Measurements from ENCODE around the gene LAMC1.
A peak's percentile ranks its signal among the peaks of the same experiment; 100 is the strongest.

The LAMC1 gene

DNA sequence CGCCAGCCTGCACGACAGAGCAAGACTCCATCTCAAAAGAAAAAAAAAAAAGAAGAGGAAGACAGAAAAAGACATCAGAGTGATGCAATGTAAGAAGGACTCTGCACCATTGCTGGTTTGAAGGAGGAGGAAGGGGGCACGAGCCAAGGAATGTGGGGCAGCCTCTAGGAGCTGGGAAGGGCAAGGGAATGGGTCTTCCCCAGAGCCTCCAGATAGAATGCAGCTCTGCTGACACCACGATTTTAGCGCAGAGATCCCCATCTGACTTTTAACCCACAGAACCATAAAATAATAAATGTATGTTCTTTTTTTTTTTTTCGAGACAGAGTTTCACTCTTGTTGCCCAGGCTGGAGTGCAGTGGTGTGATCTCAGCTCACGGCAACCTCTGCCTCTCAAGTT is 129.0 kb downstream of the LAMC1 start:
- DNase-seq, result no peak

DNA sequence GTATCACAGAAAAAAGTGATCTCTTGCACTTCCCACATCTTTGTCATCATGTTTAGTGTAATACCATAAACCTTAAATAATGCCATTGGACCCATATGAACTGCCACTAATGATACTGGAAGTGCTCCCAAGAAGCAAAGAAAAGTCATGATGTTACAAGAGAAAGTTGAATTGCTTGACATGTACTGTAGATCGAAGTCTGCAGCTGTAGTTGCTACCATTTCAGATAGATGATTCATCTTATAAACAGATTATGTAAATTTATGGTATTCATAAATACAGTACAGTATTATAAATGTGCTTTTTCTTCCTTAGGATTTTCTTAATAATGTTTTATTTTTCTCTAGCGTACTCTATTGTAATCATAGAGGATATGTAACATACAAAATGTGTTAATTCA is 132.7 kb downstream of the LAMC1 start:
- no peak for DNase-seq

DNA sequence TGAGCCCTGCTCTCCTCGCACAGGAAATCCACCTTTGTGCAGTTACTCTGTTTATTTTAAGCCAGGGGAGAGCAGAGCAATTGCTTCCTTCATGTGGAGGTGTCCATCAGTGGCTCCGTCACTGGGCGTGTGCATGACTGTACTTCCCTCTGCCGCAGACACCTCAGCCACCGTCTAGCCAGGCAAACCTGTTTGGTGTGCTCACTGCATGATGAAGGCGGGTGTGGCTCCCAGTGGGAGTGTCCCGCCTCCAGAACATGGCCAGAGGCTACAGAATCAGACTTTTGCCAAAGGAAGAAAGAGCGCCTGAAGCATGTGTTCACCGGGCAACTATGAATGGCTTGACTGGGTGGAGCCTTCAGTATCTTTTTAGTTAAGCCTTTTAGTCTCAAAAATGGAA is 136.7 kb downstream of the LAMC1 start:
- DNase-seq, result no peak

DNA sequence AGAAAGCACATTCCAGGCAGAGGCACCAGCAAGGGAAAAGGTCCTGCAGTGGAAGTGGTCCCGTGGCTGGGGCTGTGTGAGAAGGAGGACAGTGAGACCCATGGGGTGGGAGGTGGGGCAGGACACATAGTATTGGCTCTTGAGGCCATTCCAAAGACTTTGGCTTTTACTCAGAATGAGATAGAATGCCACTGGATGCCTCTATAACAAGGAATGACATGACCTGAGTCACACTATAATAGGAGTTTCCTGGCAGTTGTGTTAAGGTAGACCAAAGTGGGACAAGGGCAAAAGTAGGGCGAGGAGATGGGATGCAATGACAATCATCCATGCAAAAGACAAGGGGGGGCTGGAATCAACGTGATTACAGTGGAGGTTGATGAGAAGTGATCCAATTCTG is 138.2 kb downstream of the LAMC1 start:
- no peak for DNase-seq

GRCh38 chr1:183163316-183163715 is 140.1 kb downstream of the LAMC1 start:
- DNase-seq, result no peak

GRCh38 chr1:183164340-183164739 is 141.1 kb downstream of the LAMC1 start:
- DNase-seq, result no peak

- DNase-seq, result no peak
Observed at GRCh38 chr1:183164963-183165362, 141.7 kb downstream of the LAMC1 start.

- DNase-seq, result no peak
Observed at GRCh38 chr1:183165456-183165855, 142.2 kb downstream of the LAMC1 start.

- no peak for DNase-seq
Observed at GRCh38 chr1:183166454-183166853, 143.2 kb downstream of the LAMC1 start.

DNA sequence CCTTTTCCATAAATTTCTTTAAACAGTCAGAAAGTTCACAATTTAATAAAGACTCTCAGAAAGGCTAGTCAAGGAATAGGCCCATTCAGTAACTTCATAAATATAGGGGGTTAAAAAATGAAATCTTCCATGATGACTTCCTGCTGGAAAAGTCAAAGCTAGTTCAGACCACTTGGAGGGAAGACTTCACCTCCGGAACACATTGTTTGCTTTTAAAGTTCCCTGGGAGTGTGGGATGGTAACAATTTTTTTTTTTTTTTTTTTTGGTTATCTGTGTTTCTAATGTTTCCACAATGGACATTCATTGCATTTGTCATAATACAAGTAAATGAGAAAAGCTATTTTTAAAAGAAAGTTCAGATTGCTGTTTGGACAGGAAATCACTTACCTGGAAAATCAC is 144.5 kb downstream of the LAMC1 start:
- DNase-seq, result no peak

DNA sequence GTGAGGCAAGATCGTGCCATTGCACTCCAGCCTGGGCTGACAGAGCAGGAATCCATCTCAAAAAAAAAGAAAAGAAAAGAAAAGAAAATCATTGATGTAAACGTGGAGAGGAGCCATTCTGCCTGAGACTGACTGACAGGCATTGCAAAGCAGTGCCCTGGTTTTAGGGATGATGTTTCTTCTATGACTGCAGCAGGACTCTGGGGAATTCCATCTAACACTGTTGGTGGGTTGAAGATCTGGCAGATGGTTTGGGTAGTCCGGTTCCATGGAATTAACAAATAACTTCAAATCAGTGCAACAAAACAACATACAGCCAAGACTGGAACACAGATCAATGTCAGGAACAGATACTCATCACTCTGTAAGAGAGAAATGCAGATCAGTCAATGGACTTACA is 145.1 kb downstream of the LAMC1 start:
- DNase-seq, result no peak

GRCh38 chr1:183173828-183174227 is 150.6 kb downstream of the LAMC1 start:
- no peak for DNase-seq

- no peak for DNase-seq
Observed at GRCh38 chr1:183175631-183176030, 152.4 kb downstream of the LAMC1 start.

GRCh38 chr1:183178545-183178944 is 155.3 kb downstream of the LAMC1 start:
- DNase-seq, result no peak

DNA sequence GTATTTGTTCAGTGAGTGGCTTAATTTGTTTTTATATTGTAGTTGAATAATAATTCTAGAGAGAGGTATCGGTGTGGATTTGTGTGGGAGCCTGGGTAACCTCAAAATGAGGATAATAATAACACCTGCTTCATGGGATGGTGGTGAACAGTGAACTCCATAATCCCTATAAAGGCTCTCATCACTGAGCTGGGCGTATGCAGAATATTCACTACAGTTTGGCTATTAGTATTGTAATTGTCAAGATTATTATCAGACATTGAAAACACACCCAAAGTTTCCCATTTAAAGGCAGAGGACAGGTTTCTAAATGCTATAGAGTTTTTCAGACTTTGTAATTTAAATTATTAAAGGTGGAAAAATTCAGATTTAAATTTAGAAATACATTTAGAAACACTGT is 155.8 kb downstream of the LAMC1 start:
- DNase-seq, result no peak

DNA sequence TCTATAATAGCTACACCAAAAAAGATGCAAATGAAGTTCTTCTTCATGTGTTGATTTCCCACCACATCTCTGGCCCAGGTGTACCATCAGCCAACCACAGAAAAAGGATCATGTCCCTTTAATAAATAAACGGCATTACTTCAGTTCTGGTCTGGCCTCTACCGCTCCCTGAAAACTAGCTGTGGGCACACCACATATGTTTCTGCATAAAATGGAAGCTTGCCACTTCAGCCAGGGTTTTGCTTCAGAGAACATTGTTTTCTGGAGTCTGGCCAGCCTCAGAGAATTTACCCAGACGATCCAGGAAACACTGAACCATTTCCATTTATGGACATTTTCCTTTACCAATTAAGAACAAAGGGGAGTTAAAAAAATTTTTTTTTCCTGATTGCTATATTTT is 157.0 kb downstream of the LAMC1 start:
- DNase-seq, result no peak

DNA sequence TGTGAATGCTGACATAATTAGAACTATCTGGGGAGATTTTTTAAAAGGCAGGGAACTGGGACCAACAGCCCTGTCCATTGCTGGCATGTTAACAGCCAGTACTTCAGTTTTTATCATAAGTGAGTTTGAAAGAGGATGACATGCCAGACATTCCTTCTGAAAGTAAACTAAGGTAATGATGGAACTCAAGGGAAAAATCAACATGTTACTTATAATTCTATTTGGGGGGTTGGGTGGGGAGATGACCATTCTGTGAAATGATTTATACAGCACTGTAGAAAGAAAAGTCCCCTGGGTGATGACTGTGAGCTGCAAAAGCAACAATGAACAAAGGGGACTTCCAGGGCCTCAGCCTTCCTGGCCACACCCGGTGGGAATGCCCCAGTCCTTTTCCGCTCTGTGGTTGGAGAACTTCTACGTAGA is 157.4 kb downstream of the LAMC1 start:
- peak; percentile 44 for DNase-seq

DNA sequence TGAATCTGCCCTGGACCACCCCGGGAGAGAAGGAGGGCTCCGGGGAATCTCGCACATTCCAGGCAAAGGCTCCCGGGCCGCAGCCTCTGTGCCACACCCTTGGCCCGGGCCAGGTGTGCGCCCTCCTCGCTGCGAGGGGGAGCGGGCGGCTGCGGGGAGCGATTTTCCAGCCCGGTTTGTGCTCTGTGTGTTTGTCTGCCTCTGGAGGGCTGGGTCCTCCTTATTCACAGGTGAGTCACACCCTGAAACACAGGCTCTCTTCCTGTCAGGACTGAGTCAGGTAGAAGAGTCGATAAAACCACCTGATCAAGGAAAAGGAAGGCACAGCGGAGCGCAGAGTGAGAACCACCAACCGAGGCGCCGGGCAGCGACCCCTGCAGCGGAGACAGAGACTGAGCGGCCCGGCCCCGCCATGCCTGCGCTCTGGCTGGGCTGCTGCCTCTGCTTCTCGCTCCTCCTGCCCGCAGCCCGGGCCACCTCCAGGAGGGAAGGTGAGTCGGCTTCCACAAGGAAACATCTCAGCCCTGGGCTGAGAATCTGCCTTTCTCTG is 162.8 kb downstream of the LAMC1 start, which contains the start of gene LAMC2:
Gene LAMC2, plus strand, starts transcription at position 324 of the 550 bp plus-strand sequence. Its CDS starts 89 bp downstream, at position 413.
- DNase-seq, result no peak

- no peak for DNase-seq
Observed at GRCh38 chr1:183186841-183187240, 163.6 kb downstream of the LAMC1 start.

DNA sequence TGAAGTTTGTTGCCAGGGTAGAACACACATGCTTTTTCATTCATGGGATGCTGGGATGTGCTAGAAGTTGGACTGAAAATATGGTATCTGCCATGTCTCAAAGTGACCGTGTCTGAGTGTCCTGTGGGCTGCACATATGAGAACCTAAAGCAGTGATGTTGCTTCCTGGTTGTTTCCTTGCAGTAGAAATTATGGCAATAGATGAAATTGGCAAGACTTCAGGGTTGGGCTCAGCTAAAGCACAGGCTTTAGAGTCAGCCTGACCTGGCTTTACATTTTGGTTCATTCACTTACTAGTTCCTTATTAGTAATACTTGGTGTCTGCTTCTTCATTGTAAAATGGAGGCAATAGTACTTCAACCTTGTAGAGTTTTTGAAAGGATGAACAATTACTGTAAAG is 165.0 kb downstream of the LAMC1 start:
- DNase-seq, result no peak

DNA sequence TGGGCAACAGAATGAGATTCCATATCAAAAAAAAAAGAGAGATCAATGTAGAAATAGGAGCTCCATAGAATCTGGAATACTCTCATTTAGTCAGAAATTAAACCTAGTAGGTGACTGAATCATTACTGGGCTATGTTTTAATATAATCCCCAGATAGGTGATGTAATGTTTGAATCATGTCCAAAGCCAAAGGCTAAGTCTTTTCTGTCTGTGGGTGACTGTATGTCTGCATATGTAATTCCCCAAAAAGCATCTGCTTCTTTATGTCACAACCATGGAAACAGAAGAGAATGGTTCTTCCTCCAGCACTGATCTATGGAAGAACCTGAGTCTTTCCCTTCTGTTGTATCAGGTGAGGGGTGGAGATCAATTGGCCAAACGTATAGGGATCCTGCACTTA is 168.6 kb downstream of the LAMC1 start:
- DNase-seq, result no peak

GRCh38 chr1:183193963-183194525 is 170.8 kb downstream of the LAMC1 start:
- no peak for DNase-seq

GRCh38 chr1:183194527-183195141 is 171.4 kb downstream of the LAMC1 start:
- no peak for DNase-seq

- no peak for DNase-seq
Observed at GRCh38 chr1:183195142-183195574, 171.9 kb downstream of the LAMC1 start.
